ENCODE results near the gene MGAT4C.

DNA sequence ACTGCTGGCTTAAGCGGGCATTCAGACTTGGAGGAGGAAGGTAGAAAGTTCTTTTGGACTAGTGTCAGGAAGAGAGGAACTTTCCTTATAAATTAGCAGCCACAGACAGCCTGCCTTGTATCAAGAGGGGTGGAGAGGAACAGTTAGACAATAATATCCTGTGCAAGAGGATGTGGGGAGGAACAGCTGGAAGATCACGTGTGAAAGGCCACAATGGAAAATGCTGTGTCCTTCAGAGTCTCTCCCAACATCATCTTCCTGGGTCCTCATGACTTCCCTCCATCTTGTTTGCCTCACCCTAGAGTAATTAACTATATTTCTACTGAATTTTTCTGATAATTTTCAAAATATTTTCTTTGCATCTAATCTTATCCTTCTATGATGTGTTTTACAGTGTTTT, 117.4 kb downstream of the MGAT4C start:
- TF ChIP-seq POLR2A (IDR thresholded peaks at IDR 0.05) (no peak), CTCF (IDR thresholded peaks at IDR 0.05) (no peak)

All from adrenal gland (tissue), 5 donors.